Activated CD8-positive, alpha-beta memory T cell treated with anti-CD3 and anti-CD28 coated beads, Interleukin-2, amount 10 ng/mL, durations not matched to agents 7 days and 5 days (primary cell): Measurements from ENCODE around the gene MGAT3. TPM values are rescaled to one million over a fixed set of nuclear protein-coding genes. Genes with fewer than 3 reads are reported as not detected.

Experiments
- ATAC-seq: fragments of 150-1000 bp; cut with Tn5 transposase; one replicate; pipeline ENCODE4 v1.10.0; 2021; ENCODE audit warnings: moderate library complexity
- CTCF ChIA-PET: fragments of 350-600 bp; sonication (Branson Sonifier 250); formaldehyde crosslinking; loops from one replicate; lab custom pipeline; 2021; ENCODE audit warnings: antibody characterized with exemption; lab: Charles Lee
- DNase-seq: peaks from one replicate; pipeline ENCODE4 v3.0.0-alpha.2; 2020
- H3K27ac Mint-ChIP-seq: one replicate; pipeline ENCODE4 v1.8.0; 2021; ENCODE audit warnings: mild to moderate bottlenecking, mixed read lengths
- H3K27me3 Mint-ChIP-seq: one replicate; pipeline ENCODE4 v1.8.0; 2021; ENCODE audit warnings: mixed read lengths
- H3K36me3 Mint-ChIP-seq: one replicate; pipeline ENCODE4 v1.8.0; 2021; ENCODE audit warnings: mild to moderate bottlenecking, mixed read lengths
- H3K4me1 Mint-ChIP-seq: one replicate; pipeline ENCODE4 v1.8.0; 2021; ENCODE audit warnings: mixed read lengths
- H3K4me3 Mint-ChIP-seq: one replicate; pipeline ENCODE4 v1.8.0; 2021; ENCODE audit warnings: mild to moderate bottlenecking, moderate library complexity, mixed read lengths
- H3K9me3 Mint-ChIP-seq: one replicate; pipeline ENCODE4 v1.8.0; 2022; ENCODE audit warnings: low read depth, mixed read lengths
- total RNA-seq, 2 experiments: library from RNA; stranded (reverse); gene quantifications; one replicate each; pipeline ENCODE4 v1.2.3, GENCODE V29; 2021

The MGAT3 gene
- total RNA-seq, 2 experiments from 2014 or later = 0.96 to 3.6 TPM

GRCh38 chr22:39528681-39529486 is 72.1 kb downstream of the MGAT3 start:
- peak overlapping the region; percentile 36 for H3K4me3 Mint-ChIP-seq
- peaks cover 82% of the 10 kb centered on the region for H3K4me1 Mint-ChIP-seq
- H3K36me3 Mint-ChIP-seq = peaks cover 39% of the 10 kb centered on the region
- CTCF ChIA-PET = interaction anchor here (0.6 to 22.3 kb wide), 42 partner anchors 9 to 817 kb away, joined by 3 to 478 read pairs (median 4); partner anchors contain the start of genes ADSL, ATF4, GRAP2 and MIEF1
- DNase-seq (peak; percentile 95), ATAC-seq (peak; percentile 32)
- peak overlapping the region; percentile 72 for H3K27ac Mint-ChIP-seq
- no peaks in the 10 kb centered on the region for H3K27me3 Mint-ChIP-seq
- no peaks in the 10 kb centered on the region for H3K9me3 Mint-ChIP-seq

- Mint-ChIP-seq H3K9me3 (no peaks in the 10 kb centered on the region), H3K4me3 (peak overlapping the region; percentile 36), H3K27ac (peak overlapping the region; percentile 62), H3K4me1 (peaks cover 82% of the 10 kb centered on the region), H3K27me3 (no peaks in the 10 kb centered on the region), H3K36me3 (peaks cover 34% of the 10 kb centered on the region)
- no peak for ATAC-seq
- CTCF ChIA-PET = interaction anchor here (0.7 to 22.3 kb wide), 36 partner anchors 9 to 817 kb away, joined by 3 to 478 read pairs (median 4); partner anchors contain the start of genes ADSL, ATF4, GRAP2 and MIEF1
- no peak for DNase-seq
These were observed 72.7 kb downstream of the MGAT3 start for GRCh38 chr22:39529487-39529851.

GRCh38 chr22:39530116-39530515 is 73.3 kb downstream of the MGAT3 start:
- H3K9me3 Mint-ChIP-seq = no peaks in the 10 kb centered on the region
- CTCF ChIA-PET = interaction anchor here (0.9 to 22.3 kb wide), 14 partner anchors 10 to 514 kb away, joined by 3 to 478 read pairs (median 14); partner anchors contain the start of genes ATF4, MIEF1, RPL3 and TAB1
- DNase-seq (no peak), ATAC-seq (no peak)
- H3K36me3 Mint-ChIP-seq = peaks cover 30% of the 10 kb centered on the region
- H3K4me1 Mint-ChIP-seq = peaks cover 77% of the 10 kb centered on the region
- H3K27me3 Mint-ChIP-seq = no peaks in the 10 kb centered on the region
- H3K27ac Mint-ChIP-seq = peak overlapping the region; percentile 62
- H3K4me3 Mint-ChIP-seq = peak overlapping the region; percentile 36

GRCh38 chr22:39530692-39531331 is 74.0 kb downstream of the MGAT3 start:
- CTCF ChIA-PET = interaction anchor here (0.9 to 22.3 kb wide), 16 partner anchors 10 to 497 kb away, joined by 3 to 478 read pairs (median 7); partner anchors contain the start of genes ATF4, MIEF1, RPL3 and TAB1
- Mint-ChIP-seq H3K4me3 (peak overlapping the region; percentile 93), H3K36me3 (peaks cover 26% of the 10 kb centered on the region)

GRCh38 chr22:39532215-39533073 is 75.6 kb downstream of the MGAT3 start, which contains the start of gene RPS19BP1:
Gene RPS19BP1, minus strand, starts transcription at chr22:39532748. Its CDS starts 10 bp downstream, at chr22:39532738.
- no peaks in the 10 kb centered on the region for H3K9me3 Mint-ChIP-seq
- CTCF ChIA-PET = interaction anchor here (0.7 to 22.3 kb wide), 8 partner anchors 10 to 496 kb away, joined by 3 to 478 read pairs (median 4); partner anchors contain the start of gene MIEF1
- peak; percentile 84 for ATAC-seq
- peak within 1 kb of the TSS; percentile 93 for H3K4me3 Mint-ChIP-seq
- peak within 1 kb of the TSS; percentile 93 for H3K27ac Mint-ChIP-seq
- no peaks in the 10 kb centered on the region for H3K27me3 Mint-ChIP-seq
- peak; percentile 100 for DNase-seq
- peaks cover 25% of the 10 kb centered on the region for H3K36me3 Mint-ChIP-seq
- peaks cover 59% of the 10 kb centered on the region for H3K4me1 Mint-ChIP-seq

More at GRCh38 chr22:39530692-39531331, 74.0 kb downstream of the MGAT3 start:
- Mint-ChIP-seq H3K27ac (peak overlapping the region; percentile 33), H3K4me1 (peaks cover 71% of the 10 kb centered on the region), H3K27me3 (no peaks in the 10 kb centered on the region), H3K9me3 (no peaks in the 10 kb centered on the region)
- ATAC-seq (no peak), DNase-seq (no peak)

GRCh38 chr22:39534092-39534506 is 77.3 kb downstream of the MGAT3 start:
- Mint-ChIP-seq H3K27ac (no peak overlapping the region), H3K4me1 (peaks cover 45% of the 10 kb centered on the region), H3K4me3 (peak overlapping the region; percentile 8), H3K9me3 (no peaks in the 10 kb centered on the region), H3K36me3 (peaks cover 20% of the 10 kb centered on the region), H3K27me3 (no peaks in the 10 kb centered on the region)
- CTCF ChIA-PET = interaction anchor here (0.7 to 22.3 kb wide), 27 partner anchors 8 to 819 kb away, joined by 3 to 478 read pairs (median 3); partner anchors contain the start of genes ADSL, ATF4, MIEF1 and RPL3
- no peak for ATAC-seq
- no peak for DNase-seq

- CTCF ChIA-PET = interaction anchor here (0.7 to 22.3 kb wide), 35 partner anchors 9 to 818 kb away, joined by 3 to 478 read pairs (median 3); partner anchors contain the start of genes ADSL, ATF4, MIEF1 and RPL3
- DNase-seq (peak; percentile 88), ATAC-seq (peak; percentile 27)
- no peaks in the 10 kb centered on the region for H3K9me3 Mint-ChIP-seq
- peaks cover 38% of the 10 kb centered on the region for H3K4me1 Mint-ChIP-seq
- H3K36me3 Mint-ChIP-seq = peaks cover 18% of the 10 kb centered on the region
- no peak overlapping the region for H3K27ac Mint-ChIP-seq
- H3K4me3 Mint-ChIP-seq = peak overlapping the region; percentile 8
- no peaks in the 10 kb centered on the region for H3K27me3 Mint-ChIP-seq
These were observed 78.0 kb downstream of the MGAT3 start for GRCh38 chr22:39534591-39535356.

GRCh38 chr22:39535357-39535725 is 78.5 kb downstream of the MGAT3 start:
- Mint-ChIP-seq H3K27me3 (peaks cover 3% of the 10 kb centered on the region), H3K4me1 (peaks cover 33% of the 10 kb centered on the region), H3K27ac (no peak overlapping the region), H3K4me3 (no peak overlapping the region), H3K36me3 (peaks cover 13% of the 10 kb centered on the region), H3K9me3 (no peaks in the 10 kb centered on the region)
- ATAC-seq (no peak), DNase-seq (no peak)
- CTCF ChIA-PET = interaction anchor here (0.7 to 22.3 kb wide), 28 partner anchors 9 to 813 kb away, joined by 3 to 478 read pairs (median 4); partner anchors contain the start of genes ADSL, ATF4 and RPL3

- no peak overlapping the region for H3K4me3 Mint-ChIP-seq
- H3K36me3 Mint-ChIP-seq = peaks cover 9% of the 10 kb centered on the region
- CTCF ChIA-PET = interaction anchor here (0.8 to 22.3 kb wide), 5 partner anchors 13 to 492 kb away, joined by 3 to 478 read pairs (median 11); no protein-coding TSS in a partner anchor
- ATAC-seq (no peak), DNase-seq (no peak)
- peaks cover 4% of the 10 kb centered on the region for H3K27me3 Mint-ChIP-seq
- H3K9me3 Mint-ChIP-seq = no peaks in the 10 kb centered on the region
- no peak overlapping the region for H3K27ac Mint-ChIP-seq
- peaks cover 28% of the 10 kb centered on the region for H3K4me1 Mint-ChIP-seq
These were observed 79.1 kb downstream of the MGAT3 start for GRCh38 chr22:39535831-39536449.

- DNase-seq = no peak
- Mint-ChIP-seq H3K27me3 (peaks cover 4% of the 10 kb centered on the region), H3K4me1 (peaks cover 20% of the 10 kb centered on the region), H3K27ac (no peak overlapping the region), H3K36me3 (peaks cover 5% of the 10 kb centered on the region), H3K9me3 (no peaks in the 10 kb centered on the region), H3K4me3 (no peak overlapping the region)
- CTCF ChIA-PET = interaction anchor here (0.6 to 22.3 kb wide), 2 partner anchors 425 to 491 kb away, joined by 3 to 478 read pairs; no protein-coding TSS in a partner anchor
- ATAC-seq = no peak
These were observed 79.9 kb downstream of the MGAT3 start for GRCh38 chr22:39536711-39537110.

GRCh38 chr22:39537975-39538374 is 81.2 kb downstream of the MGAT3 start:
- Mint-ChIP-seq H3K36me3 (no peaks in the 10 kb centered on the region), H3K27me3 (peaks cover 5% of the 10 kb centered on the region), H3K4me1 (peaks cover 11% of the 10 kb centered on the region), H3K9me3 (no peaks in the 10 kb centered on the region), H3K4me3 (no peak overlapping the region), H3K27ac (no peak overlapping the region)
- no peak for ATAC-seq
- CTCF ChIA-PET = interaction anchor here (22.3 kb wide), 1 partner anchor 490 kb away, joined by 478 read pairs; no protein-coding TSS in a partner anchor
- DNase-seq = no peak
